Measurements from ENCODE around the gene NTM. TPM values are rescaled to one million over a fixed set of nuclear protein-coding genes. Genes with fewer than 3 reads are reported as not detected.

Gene NTM
- 1 to 10 TPM in 8 of 10 donors, under 1 TPM in 2; 0.69 to 3.0 (median 1.3) TPM for total RNA-seq
- polyA plus RNA-seq: 1 to 10 TPM in 1 of 2 donors, under 1 TPM in 1; 0.43 to 2.6 TPM
- long read RNA-seq, donor 1: 0 reads
- long read RNA-seq, donor 2, partial matches to known transcripts: 0 of 1 reads
- long read RNA-seq, donor 2, other reads (novel, unspliced or antisense): 1 of 1 reads
- long read RNA-seq, donor 3, partial matches to known transcripts: 0 of 1 reads
- long read RNA-seq, donor 3, other reads (novel, unspliced or antisense): 1 of 1 reads

DNA sequence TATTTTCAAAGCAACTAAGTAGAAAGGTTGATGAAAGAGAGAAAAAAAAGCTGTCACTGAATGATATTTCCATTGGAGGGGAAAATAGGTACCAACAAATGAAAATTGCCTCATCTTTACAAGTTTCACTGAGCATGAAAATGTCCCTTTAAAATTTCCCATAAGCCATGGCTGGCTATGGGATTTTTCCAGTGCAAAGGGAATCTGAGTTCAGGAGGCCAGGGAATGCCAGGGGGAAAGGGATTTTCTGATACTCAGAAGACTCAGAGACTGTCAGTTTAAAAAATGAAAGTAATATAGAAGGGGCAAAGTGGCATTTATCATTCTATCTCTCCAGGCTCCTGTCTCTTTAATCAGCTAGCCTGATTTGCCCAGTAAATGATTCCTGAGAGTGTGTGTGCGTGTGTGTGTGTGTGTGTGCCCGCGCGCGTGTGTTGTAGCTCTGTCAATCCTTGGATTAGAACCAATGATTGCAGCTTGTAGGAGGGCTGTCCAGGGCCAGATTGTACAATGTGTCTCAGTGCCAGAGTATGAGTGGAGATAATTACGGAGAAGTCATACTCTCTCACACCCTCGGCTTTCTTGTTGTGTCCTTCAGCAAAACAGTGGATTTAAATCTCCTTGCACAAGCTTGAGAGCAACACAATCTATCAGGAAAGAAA is at the start of gene NTM:
Gene NTM (plus strand): TSS at position 526 of the 662 bp plus-strand sequence.
- Histone ChIP-seq H3K4me1 (peaks cover 0 to 15% (median 7%) of the 10 kb centered on the region in 9 donors), H3K36me3 (no peaks in the 10 kb centered on the region), H3K9me3 (no peaks in the 10 kb centered on the region), H3K4me3 (peak within 1 kb of the TSS in 9 of 10 donors; percentile 4 to 43 (median 21)), H3K27ac (no peak within 1 kb of the TSS), H3K27me3 (peaks cover 5 to 54% (median 41%) of the 10 kb centered on the region in 7 donors)
- peak; percentile 79 to 96 (median 88) for ATAC-seq
- DNase-seq: peak; percentile 32 to 69
- TF ChIP-seq, protein P1, sequence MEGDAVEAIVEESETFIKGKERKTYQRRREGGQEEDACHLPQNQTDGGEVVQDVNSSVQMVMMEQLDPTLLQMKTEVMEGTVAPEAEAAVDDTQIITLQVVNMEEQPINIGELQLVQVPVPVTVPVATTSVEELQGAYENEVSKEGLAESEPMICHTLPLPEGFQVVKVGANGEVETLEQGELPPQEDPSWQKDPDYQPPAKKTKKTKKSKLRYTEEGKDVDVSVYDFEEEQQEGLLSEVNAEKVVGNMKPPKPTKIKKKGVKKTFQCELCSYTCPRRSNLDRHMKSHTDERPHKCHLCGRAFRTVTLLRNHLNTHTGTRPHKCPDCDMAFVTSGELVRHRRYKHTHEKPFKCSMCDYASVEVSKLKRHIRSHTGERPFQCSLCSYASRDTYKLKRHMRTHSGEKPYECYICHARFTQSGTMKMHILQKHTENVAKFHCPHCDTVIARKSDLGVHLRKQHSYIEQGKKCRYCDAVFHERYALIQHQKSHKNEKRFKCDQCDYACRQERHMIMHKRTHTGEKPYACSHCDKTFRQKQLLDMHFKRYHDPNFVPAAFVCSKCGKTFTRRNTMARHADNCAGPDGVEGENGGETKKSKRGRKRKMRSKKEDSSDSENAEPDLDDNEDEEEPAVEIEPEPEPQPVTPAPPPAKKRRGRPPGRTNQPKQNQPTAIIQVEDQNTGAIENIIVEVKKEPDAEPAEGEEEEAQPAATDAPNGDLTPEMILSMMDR (IDR thresholded peaks at IDR 0.05): no peak
- intact Hi-C loops (cut with DNase I): no loop called here
- 28% methylated on average over 7 of the region's 7 CpGs for WGBS, 2 donors

DNA sequence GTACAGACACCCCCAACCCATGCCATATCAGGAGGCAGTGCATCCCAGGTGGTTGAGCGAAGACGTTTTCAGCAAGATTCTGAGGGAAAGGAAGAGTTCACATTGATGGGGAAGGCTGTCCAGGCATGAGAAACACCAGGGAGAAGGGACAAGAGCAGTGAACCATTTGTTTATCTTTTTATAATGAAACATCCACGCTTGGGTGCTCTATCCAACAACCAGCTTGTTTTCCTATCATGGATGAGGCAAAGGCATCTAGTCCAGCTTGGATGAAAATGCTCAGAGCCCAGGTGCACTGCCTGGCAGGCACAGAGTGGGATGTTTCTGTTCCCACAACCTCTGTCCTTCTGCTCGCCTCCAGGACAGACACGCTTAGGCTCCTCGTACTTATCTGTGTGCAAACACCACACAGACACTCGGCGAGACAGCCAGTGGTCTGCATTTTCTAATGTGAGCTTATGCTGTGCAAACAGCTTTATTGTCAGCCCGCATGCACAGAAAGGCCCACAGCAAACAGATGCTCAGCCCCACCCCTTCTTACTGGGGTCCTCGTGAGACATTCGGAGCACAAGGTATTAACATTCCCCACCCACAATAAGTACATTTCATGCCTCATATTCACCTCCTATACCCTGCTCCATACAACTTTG is 45.4 kb upstream of the NTM start:
- intact Hi-C loops (cut with DNase I): no loop called here
- 60 to 62% methylated on average over 11 of the region's 11 CpGs for WGBS, 2 donors
- DNase-seq: no peak

DNA sequence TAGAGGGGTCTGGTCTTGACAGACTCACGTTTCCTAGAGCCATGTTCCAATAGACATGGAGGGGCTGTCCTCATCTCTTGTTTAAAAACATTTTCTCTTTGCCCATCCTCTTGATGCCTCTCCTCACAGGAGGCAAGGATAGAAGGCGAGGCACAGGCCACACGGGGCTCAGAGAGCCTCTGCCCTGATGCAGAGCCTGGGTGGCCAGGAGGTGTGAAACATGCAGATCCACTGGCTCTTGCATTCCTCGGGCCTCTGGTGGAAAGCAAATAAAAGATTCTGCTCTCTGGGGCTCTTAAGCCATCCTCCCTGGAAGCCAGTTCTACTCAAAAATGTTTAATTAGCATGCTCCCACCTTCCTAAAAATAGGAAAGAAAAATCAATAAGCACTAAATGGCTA is 43.6 kb upstream of the NTM start:
- H3K27me3 ChIP-seq: peaks cover 0 to 42% (median 16%) of the 10 kb centered on the region in 7 donors
- TF ChIP-seq, protein P1 (IDR thresholded peaks at IDR 0.05): no peak

More for the DNA sequence above, 45.4 kb upstream of the NTM start:
- TF ChIP-seq, protein P1 (IDR thresholded peaks at IDR 0.05): no peak
- ATAC-seq: no peak
- Histone ChIP-seq H3K9me3 (no peaks in the 10 kb centered on the region), H3K36me3 (no peaks in the 10 kb centered on the region), H3K27ac (no peak overlapping the region), H3K4me3 (no peak overlapping the region), H3K27me3 (peaks cover 0 to 30% (median 12%) of the 10 kb centered on the region in 7 donors), H3K4me1 (no peaks in the 10 kb centered on the region)

DNA sequence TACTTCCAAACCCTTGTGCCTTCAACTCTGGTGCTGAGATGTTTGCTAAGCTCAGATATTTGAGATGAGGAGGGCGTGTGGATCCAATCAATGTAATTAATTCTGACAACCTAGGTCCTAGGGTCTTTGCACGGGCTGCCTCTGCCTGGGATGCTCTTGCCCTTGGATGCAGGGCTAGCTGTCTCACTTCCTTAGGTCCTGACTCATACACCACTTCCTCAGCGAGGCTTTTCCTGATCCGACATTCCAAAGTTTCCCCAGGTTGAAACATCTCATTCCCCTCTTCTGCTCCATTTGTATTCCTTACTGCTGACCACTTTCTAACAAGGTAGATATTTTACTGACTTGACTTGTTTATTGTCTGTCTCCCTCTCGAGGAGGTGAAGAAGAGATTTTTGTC is 43.0 kb upstream of the NTM start:
- Histone ChIP-seq H3K27me3 (peaks cover 0 to 47% (median 18%) of the 10 kb centered on the region in 7 donors), H3K9me3 (no peaks in the 10 kb centered on the region), H3K4me3 (no peak overlapping the region), H3K4me1 (no peaks in the 10 kb centered on the region), H3K27ac (no peak overlapping the region), H3K36me3 (no peaks in the 10 kb centered on the region)
- WGBS, 2 donors: 54 to 71% methylated on average over 5 of the region's 5 CpGs
- DNase-seq (no peak), ATAC-seq (no peak)
- intact Hi-C loops (cut with DNase I): no loop called here
- TF ChIP-seq, protein P1 (IDR thresholded peaks at IDR 0.05): no peak

More for the DNA sequence above, 43.6 kb upstream of the NTM start:
- Histone ChIP-seq H3K4me1 (no peaks in the 10 kb centered on the region), H3K27ac (no peak overlapping the region), H3K36me3 (no peaks in the 10 kb centered on the region), H3K4me3 (no peak overlapping the region), H3K9me3 (no peaks in the 10 kb centered on the region)
- 36 to 39% methylated on average over 4 of the region's 4 CpGs for WGBS, 2 donors
- intact Hi-C loops (cut with DNase I): no loop called here
- DNase-seq: no peak
- ATAC-seq: no peak
